Kidney tubule cell (primary cell): ENCODE results near the gene BMP8B.
"Not testable (repeated sequence)": the region's sequence is repeated elsewhere in the genome, so short reads cannot be mapped to it uniquely, and the experiment has no call there.

Experiments used
- DNase-seq: peaks from one replicate; pipeline ENCODE4 v3.0.0-alpha.2; 2018; ENCODE audit warnings: low spot score

Gene BMP8B, protein sequence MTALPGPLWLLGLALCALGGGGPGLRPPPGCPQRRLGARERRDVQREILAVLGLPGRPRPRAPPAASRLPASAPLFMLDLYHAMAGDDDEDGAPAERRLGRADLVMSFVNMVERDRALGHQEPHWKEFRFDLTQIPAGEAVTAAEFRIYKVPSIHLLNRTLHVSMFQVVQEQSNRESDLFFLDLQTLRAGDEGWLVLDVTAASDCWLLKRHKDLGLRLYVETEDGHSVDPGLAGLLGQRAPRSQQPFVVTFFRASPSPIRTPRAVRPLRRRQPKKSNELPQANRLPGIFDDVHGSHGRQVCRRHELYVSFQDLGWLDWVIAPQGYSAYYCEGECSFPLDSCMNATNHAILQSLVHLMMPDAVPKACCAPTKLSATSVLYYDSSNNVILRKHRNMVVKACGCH

GRCh38 chr1:39788758-39789570 lies at the start of gene BMP8B:
Gene BMP8B, minus strand, starts transcription at chr1:39788865. Its CDS starts 380 bp downstream, at chr1:39788485.
- peak; percentile 57 for DNase-seq

DNA sequence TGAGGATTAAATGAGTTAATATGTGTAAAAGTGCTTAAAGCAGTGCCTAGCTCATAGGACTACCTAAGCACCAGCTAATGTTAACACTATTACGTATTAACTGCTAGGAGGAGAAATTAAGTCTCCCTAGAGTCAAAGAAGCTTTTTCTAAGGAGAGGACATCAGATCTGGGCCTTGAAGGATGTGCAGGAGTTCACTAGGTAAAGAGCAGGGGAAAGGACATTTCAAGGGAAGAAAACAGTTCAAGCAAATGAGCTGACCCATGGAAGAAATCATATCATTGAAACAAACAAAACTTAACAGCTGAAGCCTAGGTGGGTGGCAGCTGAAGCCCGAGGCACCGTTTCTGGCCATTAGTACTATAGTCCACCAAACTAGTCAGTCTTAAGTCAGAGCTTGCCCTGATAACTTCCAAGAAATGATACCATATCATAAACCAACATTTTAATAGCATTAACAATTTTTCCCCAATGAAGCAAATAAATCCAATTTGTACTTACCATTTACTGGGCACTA lies 48.0 kb upstream of the BMP8B start:
- no peak for DNase-seq

DNA sequence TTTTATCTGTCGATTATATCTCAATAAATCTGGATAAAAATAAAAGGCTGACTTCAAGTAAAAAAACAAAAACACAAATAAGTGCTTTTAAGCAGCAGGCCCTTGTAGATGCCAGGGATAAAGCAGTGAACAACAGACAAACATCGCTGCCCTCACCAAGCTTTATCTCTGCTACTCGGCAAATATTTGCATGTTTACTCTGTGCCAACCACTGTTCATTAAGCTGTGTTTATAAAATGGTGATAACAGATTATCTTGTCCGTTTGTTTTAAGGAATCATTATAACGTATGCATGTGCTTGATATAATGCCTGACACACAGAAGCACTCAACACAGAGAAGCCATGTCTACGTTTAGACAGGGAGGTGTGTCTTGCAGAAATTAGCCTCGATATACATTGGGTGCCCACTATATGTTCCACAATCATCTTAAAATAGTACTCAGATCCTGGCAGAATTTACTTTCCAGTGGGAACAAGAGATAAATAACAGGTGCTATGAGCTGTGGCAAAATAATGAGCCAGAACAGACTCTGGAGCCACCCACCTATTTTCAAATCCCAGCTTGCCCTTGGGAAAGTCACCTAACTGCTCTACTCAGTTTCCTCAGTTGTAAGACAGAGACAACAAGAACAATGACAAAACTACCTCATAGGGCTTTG lies 47.4 kb upstream of the BMP8B start:
- DNase-seq, result no peak

DNA sequence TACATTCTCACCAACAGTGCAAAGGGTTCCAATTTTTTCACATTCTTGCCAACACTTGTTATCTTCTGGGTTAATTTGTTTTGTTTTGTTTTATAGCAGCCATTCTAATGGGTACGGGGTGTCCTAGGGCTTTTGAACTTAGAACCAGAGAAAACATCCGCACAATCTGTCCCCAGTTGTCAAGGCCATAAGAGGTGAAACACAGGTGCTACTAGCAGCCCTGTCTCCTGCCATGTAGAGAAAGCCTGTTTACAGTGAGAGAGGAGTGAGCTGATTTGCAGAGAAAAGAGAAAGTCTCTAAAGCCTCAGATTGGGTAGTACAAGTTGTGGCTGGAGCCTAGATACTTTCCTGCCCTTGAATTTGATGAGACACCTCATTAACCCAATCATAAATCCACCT lies 46.4 kb upstream of the BMP8B start:
- no peak for DNase-seq

DNA sequence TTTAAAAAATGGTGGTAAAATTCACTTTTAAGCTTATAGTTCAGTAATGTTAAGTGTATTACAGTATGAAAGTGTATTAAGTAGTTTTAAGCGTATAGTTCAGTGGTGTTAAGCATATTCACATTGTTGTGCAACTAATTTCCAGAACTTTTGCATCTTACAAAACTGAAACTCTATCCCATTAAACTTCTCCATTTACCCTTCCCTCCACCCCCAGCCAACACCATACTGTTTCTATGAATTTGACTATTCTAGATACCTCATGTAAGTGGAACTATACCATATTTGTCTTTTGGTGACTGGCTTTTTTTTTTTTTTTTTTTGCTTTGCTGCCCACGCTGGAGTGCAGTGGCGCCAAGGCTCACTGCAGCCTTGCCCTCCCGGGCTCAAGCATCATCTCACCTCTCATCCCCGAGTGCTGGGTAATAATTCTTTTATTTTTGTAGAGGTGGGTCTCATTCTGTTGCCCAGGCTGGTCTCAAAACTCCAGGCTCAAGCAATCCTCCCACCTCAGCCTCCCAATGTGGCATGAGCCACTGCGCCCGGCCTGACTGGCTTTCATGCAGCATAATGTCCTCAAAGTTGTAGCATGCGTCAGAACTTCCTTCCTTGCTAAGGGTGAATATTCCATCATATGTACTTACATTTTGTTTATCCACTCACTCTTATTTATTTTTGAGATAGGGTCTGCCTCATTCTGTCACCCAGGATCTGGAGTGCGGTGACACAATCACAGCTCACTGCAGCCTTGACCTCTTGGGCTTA lies 45.1 kb upstream of the BMP8B start:
- DNase-seq, result no peak

DNA sequence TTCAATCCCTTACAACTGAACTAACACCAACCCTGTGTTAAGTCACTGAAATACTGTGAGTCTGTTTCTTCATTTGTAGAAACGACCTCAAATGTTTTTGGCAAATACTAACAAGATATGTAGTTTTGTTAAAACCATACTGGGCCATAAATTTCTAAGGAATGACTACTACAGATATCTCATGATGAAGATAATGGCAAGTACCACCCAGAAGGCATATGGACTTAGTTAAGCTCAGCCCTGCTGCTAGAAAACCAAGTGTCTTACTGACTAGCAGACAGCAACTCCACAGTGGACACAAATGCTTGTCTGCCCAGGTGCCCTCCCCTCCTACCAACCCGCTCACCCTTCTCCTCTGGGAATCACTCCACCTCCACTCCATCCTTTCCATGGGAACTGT lies 44.5 kb upstream of the BMP8B start:
- DNase-seq, result no peak

GRCh38 chr1:39832294-39832693 lies 43.6 kb upstream of the BMP8B start:
- DNase-seq, result no peak

GRCh38 chr1:39829791-39830533 lies 41.3 kb upstream of the BMP8B start:
- DNase-seq, result no peak

GRCh38 chr1:39828734-39829133 lies 40.1 kb upstream of the BMP8B start:
- no peak for DNase-seq

DNA sequence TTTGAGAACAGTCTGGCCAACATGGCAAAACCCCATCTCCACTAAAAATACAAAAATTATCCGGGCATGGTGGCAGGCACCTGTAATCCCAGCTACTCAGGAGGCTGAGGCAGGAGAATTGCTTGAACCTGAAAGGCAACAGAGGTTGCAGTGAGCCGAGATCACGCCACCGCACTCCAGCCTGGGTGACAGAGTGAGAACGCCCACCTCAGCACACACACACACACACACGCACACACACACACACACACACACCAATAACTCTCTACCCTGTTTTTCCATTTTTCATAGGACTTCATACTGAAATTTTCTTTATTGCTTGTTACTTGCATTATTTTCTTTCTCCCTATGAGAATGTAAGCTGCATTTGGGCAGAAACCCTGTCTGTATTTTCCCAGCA lies 39.6 kb upstream of the BMP8B start:
- DNase-seq, result not testable (repeated sequence)

DNA sequence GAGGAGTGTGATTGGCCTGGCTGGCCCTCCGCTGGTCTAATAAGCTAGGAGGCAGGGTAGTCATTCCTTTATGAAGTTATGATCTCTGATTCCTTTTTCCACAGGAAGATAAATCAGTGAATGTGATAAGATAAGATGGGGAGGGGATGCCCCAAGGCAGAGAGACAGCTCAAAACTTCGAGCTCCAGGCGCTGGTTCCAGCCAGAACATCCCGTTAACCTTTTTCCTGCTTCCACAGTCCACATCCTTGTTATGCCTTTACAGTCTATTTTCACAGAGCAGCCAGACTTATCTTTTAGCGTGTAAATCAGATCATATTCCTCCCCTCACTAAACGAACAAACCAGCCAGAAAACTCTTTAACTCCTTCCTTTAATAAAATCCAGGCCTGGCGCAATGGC lies 38.5 kb upstream of the BMP8B start:
- no peak for DNase-seq

GRCh38 chr1:39826583-39826982 lies 37.9 kb upstream of the BMP8B start:
- DNase-seq, result no peak

GRCh38 chr1:39825432-39825941 lies 36.8 kb upstream of the BMP8B start:
- no peak for DNase-seq

DNA sequence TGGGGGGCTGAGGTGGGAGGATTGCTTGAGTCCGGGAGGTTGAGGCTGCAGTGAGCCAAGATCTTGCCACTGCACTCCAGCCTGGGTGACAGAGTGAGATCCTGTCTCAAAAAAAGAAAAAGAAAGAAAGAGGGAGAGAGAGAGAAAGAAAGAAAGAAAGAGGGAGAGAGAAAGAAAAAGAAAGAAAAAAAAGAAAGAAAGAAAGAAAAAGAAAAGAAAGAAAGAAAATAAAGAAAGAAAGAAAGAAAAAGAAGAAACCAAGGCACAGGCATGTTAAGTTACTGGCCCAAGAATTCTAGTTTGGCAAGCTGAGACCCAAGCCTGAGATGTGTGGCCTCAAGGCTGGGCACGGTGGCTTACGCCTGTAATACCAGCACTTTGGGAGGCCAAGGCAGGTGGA lies 34.8 kb upstream of the BMP8B start:
- DNase-seq, result not testable (repeated sequence)

- DNase-seq, result no peak
Observed at GRCh38 chr1:39822146-39822545, 33.5 kb upstream of the BMP8B start.

DNA sequence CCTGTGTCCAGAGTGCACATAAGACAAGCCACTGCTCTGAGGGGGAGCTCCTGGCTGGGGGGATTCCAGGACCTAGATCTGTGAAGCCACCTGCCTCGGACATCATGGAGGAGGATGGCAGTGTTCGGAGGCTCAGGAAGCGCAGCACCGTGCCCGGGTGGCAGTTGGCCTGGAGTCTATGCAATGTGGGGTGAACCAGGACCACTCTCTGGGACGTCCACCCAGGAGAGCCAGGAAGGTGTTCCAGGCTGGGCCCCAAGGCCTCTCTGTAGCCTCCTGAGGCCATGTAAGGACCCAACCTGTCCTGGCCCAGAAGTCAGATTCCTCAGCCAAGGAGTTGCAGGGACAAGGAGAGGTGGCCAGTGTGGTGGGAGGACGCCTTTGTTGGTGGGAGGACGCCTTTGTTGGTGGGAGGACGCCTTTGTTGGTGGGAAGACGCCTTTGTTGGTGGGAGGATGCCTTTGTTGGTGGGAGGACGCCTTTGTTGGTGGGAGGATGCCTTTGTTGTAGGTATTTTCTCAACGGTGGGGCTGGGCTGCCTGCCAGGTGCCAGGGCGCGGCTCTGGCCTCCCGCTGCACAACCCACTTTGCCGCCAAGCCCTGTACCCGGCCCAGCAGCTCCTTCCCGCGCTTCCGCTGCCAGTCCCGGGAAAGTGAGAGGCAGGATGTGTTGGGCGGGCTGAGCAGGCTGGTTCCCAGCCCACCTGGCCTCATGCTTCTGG lies 30.6 kb upstream of the BMP8B start:
- no peak for DNase-seq

- no peak for DNase-seq
Observed at GRCh38 chr1:39818482-39818881, 29.8 kb upstream of the BMP8B start.

DNA sequence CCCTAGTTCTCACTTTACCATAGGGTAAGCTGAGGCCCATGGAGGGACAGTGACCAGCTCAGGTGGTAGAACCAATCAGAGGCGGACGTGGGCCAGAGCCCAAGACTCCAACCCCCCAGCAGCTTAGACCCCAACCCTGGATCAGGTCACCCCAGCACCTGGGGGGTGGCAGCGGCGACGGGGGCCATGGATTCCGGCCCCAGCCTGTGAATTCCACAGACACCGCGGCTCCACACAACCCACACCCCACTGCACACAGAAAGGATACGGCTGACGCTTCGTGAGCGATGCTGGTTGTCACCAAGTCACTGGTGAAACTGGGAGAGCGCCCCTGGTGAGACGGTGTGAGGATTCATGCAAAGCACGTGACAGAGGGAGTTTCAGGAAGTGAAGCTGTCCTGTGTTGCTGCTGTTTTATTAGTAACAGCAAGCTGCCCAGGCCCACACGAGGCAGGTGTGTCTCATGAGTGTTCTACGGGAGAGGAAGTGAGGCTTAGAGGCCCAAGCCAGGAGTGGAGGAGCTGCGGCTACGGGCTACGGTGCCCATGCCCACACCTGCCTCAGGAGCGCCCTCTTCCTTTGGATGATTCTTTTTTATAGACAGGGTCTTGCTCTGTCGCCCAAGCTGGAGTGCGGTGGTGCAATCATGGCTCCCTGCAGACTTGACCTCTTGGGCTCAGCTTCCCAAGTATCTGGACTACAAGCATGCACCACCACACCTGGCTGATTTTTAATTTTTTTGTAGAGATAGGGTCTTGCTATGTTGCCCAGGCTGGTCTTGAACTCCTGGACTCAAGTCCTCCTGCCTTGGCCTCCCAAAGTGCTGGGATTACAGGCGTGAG lies 28.6 kb upstream of the BMP8B start:
- DNase-seq, result peak; percentile 92

- peak; percentile 86 for DNase-seq
Observed at GRCh38 chr1:39816415-39817090, 27.9 kb upstream of the BMP8B start.
